ENCODE measurements around the gene ZNF628.

- TF ChIP-seq POLR2A (IDR thresholded peaks at IDR 0.05) (no peak), CTCF (IDR thresholded peaks at IDR 0.05) (no peak)
These were observed 50.1 kb downstream of the ZNF628 start for GRCh38 chr19:55526216-55527196.
